HG03097 (cell line): ENCODE results near the gene CC2D1A.
"Not testable (repeated sequence)": the region's sequence is repeated elsewhere in the genome, so short reads cannot be mapped to it uniquely, and the experiment has no call there.

Experiments
- ATAC-seq: cut with Tn5 transposase; IDR thresholded peaks from one replicate; pipeline ENCODE4 v1.9.1; 2021; ENCODE audit not compliant: unreplicated experiment, low FRiP score

CC2D1A gene

DNA sequence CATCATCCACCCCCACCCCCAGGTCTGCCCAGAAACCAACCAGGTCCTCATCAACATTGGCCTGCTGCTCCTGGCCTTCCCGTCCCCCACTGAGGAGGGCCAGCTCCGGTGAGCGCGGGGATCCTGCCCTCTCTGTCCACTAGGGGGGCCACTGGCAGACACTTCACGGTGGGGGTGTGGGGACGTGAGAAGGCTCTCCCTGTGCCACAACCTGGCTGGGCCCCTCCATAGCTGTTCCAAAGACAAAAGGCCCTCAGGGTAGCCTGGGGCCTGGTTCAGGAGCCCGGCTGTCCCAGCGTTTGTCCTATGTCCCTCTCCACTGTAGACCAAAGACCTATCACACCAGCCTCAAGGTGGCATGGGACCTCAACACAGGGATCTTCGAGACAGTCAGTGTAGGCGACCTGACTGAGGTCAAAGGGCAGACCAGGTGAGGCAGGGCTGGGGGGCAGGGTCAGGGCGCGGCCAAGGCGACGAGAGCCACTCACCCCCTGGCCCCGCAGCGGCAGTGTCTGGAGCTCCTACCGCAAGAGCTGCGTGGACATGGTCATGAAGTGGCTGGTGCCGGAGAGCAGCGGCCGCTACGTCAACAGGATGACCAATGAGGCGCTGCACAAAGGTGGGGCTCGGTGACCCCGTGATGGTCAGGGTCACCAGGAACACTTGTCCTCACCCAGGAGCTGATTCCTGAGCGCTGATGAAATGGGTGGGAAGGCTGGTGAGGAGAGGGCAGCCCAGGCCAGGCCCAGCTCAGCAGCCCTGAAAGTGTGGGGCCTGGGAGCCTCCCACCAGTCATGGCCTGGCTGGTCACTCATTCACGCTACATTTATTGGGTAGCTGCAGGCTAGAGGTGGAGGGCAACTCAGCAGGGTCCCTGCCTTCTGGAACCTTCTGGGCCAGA, 54.2 kb downstream of the CC2D1A start:
- ATAC-seq = no peak

DNA sequence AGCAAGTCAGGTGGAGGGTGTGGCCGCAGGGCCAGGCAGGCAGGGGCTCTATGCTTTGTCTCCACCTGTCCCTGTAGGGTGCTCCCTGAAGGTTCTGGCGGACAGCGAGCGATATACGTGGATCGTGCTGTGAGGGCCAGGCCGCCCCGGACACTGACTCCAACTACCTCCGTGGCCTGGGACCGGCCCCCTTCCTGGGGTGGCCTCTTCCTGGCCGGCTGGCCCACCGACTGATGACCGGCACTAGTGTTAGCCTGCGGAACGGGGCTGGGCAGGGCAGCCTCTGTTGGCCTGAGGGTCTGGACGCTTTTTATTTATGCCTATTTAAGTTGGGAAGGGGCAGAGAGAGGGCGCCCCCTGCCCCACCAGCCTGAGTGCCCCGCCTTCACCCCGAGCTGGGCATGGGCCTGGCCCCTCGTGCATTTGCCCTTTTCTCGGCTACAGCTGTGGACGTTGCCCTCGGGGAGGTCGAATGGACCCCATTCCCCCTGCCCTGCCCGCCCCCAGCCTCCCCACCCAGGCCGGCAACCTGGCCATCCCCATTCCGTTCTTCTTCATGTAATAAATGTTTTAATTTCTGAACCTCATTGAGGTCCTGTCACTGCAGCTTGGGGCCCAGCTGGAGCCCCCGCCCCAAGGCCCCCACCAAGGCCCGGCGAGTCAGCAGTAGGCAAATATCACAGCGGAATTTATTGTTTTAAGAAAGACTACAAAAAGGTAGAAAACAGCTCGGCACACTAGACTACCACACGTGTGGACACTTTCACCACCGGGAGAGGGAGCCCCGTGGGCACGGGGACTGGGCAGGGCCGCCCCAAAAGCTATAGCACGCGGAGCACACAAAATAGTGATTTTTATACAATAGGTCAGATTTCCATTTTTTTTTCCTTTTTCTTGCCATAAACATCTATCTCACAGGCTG, 55.1 kb downstream of the CC2D1A start:
- no peak for ATAC-seq

DNA sequence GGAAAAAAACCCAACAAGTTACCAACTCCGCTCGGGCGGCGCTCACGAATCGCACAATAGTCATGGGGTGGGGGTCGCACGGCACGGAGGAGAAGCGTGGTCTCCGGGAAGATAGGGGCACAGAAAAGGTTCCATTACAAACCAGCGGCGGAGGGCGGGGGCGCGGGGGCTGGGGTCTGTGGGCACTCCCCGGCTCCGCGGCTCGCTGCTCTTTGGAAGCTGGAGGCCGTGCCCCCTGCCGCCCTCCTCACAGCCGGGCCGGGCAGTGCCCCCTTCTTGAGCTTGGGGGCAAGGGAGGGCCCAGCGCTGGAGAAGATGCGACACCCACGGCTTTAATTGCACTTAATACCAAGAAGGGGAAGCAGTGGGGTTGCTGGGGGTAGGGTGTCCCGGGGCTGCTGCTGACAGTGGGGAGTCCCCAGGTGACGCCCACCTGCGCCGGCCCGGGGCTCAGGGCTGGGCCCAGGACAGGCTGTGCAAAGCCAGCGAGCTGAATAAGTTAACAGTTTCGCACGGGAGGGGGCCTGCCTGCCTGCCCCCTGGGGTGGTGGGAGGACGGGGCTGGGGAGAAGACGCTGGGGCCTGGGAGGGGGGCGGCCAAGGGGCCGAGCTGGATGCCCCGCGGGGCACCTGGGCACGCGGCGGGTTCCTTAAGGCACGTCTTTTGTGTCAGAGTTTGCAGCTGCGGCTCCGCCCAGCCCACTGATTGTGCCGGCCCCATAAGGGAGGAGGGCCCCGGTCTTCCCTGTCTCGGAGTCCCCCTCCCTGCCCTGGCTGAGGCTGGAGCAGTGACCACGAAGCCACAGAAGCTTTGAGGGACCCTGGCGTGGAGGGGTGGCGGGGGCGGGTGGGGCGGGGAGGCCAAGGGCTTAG, 56.1 kb downstream of the CC2D1A start:
- no peak for ATAC-seq

GRCh38 chr19:13962699-13963602, 57.0 kb downstream of the CC2D1A start:
- ATAC-seq = no peak

GRCh38 chr19:13963603-13964105, 57.7 kb downstream of the CC2D1A start:
- no peak for ATAC-seq

GRCh38 chr19:13964776-13965175, 58.8 kb downstream of the CC2D1A start:
- no peak for ATAC-seq

- ATAC-seq = no peak
Measured at GRCh38 chr19:13965377-13965896, 59.4 kb downstream of the CC2D1A start.

DNA sequence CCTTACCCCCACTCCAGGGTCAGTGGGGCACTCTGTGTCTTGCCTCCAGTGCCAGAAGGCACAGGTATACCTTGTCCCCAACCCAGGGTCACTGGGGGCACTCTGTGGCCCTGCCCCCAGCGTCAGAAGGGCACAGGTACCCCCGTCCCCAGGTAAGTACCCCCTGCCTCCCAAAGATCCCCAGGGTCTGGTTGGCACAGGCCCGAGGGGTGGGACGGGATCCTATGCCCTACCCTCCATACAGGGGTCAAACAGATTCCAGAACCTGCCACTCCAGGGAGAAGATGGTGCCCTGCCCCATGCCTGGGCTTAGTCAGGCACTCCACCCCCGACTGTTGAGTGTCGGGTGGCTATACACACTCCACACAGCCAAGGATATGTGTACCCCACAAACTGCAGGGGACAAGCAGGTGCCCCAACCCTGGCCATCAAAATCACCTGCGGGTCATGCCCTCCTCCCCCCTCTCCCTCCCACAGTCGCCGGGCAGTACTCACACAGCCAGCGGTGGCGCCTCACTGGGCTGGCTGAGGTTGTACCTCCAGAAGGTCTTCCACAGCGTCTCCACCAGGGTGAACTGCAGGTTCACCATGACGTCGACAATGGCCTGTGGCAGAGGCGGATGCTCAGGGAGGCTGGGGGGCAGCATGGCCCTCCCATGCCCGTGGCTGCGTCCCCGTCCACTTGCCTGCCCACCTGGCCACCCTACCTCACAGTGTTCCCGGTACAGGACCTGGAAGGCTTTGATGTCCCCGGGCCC, 60.1 kb downstream of the CC2D1A start:
- no peak for ATAC-seq

- ATAC-seq = no peak
Measured at GRCh38 chr19:13966684-13967128, 60.7 kb downstream of the CC2D1A start.

GRCh38 chr19:13967206-13967605, 61.2 kb downstream of the CC2D1A start:
- not testable (repeated sequence) for ATAC-seq

DNA sequence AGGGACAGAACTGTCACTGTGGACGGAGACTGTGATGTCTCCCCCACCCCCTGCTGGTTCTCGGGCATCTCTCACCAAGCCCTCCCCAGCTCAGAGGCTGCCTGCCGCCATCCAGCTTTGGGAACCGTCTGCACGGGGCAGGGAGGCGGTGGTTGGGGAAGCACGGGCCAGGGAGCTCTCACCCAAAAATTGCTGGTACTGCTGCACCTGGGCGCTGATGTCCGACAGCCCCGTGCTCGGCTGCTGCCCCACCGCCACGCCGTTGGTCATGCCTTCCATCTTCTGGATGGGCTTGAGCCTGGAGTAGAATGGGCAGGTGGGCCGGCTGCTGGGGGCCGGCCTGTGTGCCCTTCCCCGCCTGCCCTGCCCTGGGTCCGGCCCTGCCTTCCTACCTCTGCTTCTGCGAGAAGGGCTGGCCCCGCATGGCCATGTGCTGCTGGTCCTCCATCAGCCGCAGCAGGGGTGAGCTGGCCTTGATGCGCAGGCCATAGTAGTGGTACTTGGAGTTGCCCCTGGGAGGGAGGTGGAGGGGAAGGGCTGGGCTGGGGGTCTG, 62.5 kb downstream of the CC2D1A start:
- ATAC-seq = no peak

GRCh38 chr19:13968999-13969398, 63.0 kb downstream of the CC2D1A start:
- no peak for ATAC-seq

GRCh38 chr19:13969897-13970296, 63.9 kb downstream of the CC2D1A start:
- ATAC-seq = no peak

DNA sequence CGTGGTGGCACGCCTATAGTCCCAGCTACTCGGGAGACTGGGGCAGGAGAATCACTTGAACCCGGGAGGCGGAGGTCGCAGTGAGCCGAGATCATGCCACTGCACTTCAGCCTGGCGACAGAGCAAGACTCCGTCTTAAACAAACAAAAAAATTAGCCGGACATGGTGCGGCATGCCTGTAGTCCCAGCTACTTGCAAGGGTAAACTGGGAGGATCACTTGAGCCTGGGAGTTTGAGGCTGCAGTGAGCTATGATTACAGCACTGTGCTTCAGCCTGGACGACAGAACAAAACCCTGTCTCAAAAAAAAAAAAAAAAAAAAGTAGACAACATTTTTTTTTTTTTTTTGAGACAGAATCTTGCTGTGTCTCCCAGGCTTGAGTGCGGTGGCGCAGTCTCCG, 65.9 kb downstream of the CC2D1A start:
- ATAC-seq = not testable (repeated sequence)

DNA sequence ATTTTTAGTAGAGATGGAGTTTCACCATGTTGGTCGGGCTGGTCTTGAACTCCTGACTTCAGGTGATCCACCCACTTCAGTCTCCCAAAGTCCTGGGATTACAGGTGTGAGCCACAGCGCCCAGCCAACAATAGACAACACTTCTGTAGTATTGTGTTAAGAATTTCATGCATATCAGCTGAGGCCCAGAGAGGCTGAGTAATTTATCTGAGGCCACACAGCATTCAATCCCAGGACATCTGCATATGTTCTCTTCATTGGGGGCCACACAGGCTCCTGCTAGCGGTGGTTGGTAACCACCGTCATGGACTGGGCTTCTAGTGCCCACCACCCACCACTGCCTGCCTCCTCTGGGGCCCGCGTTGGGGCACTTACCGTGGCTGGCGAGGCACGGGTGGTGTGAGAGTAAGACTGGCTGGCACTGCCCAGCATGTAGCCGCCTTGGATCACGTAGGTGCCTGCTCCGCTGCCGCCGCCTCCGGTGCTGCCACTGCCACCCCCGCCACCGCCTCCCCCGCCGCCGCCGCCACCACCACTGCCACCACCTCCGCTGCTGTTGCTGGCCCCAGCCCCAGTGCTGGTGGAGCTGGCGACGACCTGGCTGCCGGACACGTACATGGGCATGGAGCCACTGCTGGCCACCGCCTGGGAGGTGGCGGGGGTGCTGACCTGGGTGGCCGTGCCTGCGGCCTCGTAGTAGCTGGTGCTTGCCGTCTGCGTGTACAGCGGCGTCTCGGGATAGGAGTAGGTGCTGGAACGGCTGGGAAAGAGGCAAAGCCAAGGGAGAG, 66.6 kb downstream of the CC2D1A start:
- ATAC-seq = no peak

DNA sequence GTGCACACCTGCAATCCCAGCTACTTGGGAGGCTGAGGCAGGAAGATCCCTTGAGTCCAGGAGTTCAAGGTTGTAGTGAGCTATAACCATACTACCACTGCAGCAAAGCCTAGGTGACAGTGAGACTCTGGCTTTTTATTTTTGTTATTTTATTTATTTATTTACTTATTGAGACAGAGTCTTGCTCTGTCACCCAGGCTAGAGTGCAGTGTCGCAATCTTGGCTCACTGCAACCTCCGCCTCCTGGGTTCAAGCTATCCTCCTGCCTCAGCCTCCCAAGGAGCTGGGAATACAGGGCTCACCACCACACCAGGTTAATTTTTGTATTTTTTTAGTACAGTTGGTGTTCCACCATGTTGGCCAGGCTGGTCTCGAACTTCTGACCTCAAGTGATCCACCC, 67.5 kb downstream of the CC2D1A start:
- ATAC-seq = not testable (repeated sequence)

DNA sequence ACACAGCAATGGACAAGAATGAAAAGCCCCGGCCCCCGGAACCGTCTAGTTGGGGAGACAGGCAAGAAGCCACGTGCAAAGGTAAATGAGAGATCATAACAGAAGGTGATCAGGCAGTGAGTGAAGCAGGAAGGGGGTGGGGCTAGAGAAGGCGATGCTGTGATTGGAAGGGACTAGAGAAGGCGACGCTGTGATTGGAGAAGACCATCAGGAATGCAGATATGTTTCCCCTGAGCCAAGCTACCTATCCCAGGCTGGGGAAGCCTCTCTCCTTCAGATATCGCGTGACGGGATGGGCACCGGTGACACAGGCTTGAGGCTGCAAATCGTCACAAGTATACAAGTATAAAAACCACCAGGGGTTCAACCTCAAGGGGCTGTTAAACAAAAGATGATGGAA, 68.1 kb downstream of the CC2D1A start:
- ATAC-seq = no peak
